ENCODE data around the gene NR6A1.

NR6A1 gene

GRCh38 chr9:124483481-124483880 lies 287.6 kb downstream of the NR6A1 start:
- no peak overlapping the region for H3K4me3 ChIP-seq (replicated peaks; ENCODE audit: low read depth, low read length)
- DNase-seq (ENCODE audit: low read depth) = no peak
- no peak for TF ChIP-seq CTCF (IDR thresholded peaks at IDR 0.05; ENCODE audit: low read length, missing control alignments)

GRCh38 chr9:124482431-124483031 lies 288.6 kb downstream of the NR6A1 start:
- no peak for TF ChIP-seq CTCF (IDR thresholded peaks at IDR 0.05; ENCODE audit: low read length, missing control alignments)
- no peak overlapping the region for H3K4me3 ChIP-seq (replicated peaks; ENCODE audit: low read depth, low read length)
- no peak for DNase-seq (ENCODE audit: low read depth)

- TF ChIP-seq CTCF (IDR thresholded peaks at IDR 0.05; ENCODE audit: low read length, missing control alignments) = no peak
- H3K4me3 ChIP-seq (replicated peaks; ENCODE audit: low read depth, low read length) = no peak overlapping the region
- no peak for DNase-seq (ENCODE audit: low read depth)
Measured at GRCh38 chr9:124481115-124481514, 290.0 kb downstream of the NR6A1 start.

GRCh38 chr9:124480621-124480981 lies 290.5 kb downstream of the NR6A1 start:
- peak; percentile 9 for DNase-seq (ENCODE audit: low read depth)
- H3K4me3 ChIP-seq (replicated peaks; ENCODE audit: low read depth, low read length) = no peak overlapping the region
- TF ChIP-seq CTCF (IDR thresholded peaks at IDR 0.05; ENCODE audit: low read length, missing control alignments) = peak; percentile 31

- no peak for DNase-seq (ENCODE audit: low read depth)
- no peak for TF ChIP-seq CTCF (IDR thresholded peaks at IDR 0.05; ENCODE audit: low read length, missing control alignments)
- no peak overlapping the region for H3K4me3 ChIP-seq (replicated peaks; ENCODE audit: low read depth, low read length)
Measured at GRCh38 chr9:124479947-124480620, 291.0 kb downstream of the NR6A1 start.

- H3K4me3 ChIP-seq (replicated peaks; ENCODE audit: low read depth, low read length) = no peak overlapping the region
- no peak for TF ChIP-seq CTCF (IDR thresholded peaks at IDR 0.05; ENCODE audit: low read length, missing control alignments)
- DNase-seq (ENCODE audit: low read depth) = no peak
Measured at GRCh38 chr9:124479371-124479770, 291.7 kb downstream of the NR6A1 start.

GRCh38 chr9:124478354-124478753 lies 292.8 kb downstream of the NR6A1 start:
- H3K4me3 ChIP-seq (replicated peaks; ENCODE audit: low read depth, low read length) = no peak overlapping the region
- no peak for DNase-seq (ENCODE audit: low read depth)
- no peak for TF ChIP-seq CTCF (IDR thresholded peaks at IDR 0.05; ENCODE audit: low read length, missing control alignments)

Measured in fibroblast of pulmonary artery (primary cell).